ENCODE measurements around the gene OPA3.

DNA sequence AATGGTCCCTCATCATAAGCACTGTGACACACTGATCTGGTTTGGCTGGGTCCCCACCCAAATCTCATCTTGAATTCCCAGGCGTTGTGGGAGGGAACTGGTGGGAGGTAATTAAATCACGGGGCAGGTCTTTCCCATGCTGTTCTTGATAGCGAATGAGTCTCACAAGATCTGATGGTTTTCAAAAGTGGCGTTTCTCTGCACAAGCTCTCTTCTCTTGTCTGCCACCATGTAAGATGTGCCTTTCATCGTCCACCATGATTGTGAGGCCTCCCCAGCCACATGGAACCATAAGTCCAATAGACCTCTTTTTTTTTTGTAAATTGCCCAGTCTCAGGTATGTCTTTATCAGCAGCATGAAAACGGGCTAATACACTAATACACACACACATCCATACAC is 24.3 kb upstream of the OPA3 start:
- TF ChIP-seq, protein P1, sequence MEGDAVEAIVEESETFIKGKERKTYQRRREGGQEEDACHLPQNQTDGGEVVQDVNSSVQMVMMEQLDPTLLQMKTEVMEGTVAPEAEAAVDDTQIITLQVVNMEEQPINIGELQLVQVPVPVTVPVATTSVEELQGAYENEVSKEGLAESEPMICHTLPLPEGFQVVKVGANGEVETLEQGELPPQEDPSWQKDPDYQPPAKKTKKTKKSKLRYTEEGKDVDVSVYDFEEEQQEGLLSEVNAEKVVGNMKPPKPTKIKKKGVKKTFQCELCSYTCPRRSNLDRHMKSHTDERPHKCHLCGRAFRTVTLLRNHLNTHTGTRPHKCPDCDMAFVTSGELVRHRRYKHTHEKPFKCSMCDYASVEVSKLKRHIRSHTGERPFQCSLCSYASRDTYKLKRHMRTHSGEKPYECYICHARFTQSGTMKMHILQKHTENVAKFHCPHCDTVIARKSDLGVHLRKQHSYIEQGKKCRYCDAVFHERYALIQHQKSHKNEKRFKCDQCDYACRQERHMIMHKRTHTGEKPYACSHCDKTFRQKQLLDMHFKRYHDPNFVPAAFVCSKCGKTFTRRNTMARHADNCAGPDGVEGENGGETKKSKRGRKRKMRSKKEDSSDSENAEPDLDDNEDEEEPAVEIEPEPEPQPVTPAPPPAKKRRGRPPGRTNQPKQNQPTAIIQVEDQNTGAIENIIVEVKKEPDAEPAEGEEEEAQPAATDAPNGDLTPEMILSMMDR (optimal IDR thresholded peaks at IDR 0.05 in 1 of 3, IDR thresholded peaks at IDR 0.05 in 1 of 3, conservative IDR thresholded peaks at IDR 0.05 in 1 of 3; ENCODE audit: extremely low read depth in 1 of 3, insufficient read depth in 2 of 3, low read length in 3 of 3) = no peak
- no peak for TF ChIP-seq EZH2 (IDR thresholded peaks at IDR 0.05; ENCODE audit: low read length)

Measured in keratinocyte (primary cell).